Panc1 (cell line): ENCODE measurements around the gene CBFB.

Experiments used
- CTCF ChIP-seq: fragments of 450-650 bp; IDR thresholded peaks from 2 replicates; pipeline ENCODE4 v1.5.1; 2017; ENCODE audit warnings: mild to moderate bottlenecking
- REST ChIP-seq, 2 experiments: IDR thresholded peaks; 2 replicates each; pipeline ENCODE4 v1.6.1; 2011 to 2012; ENCODE audit warnings: low read depth in 2 of 2, control low read depth in 1 of 2, low read length in 1 of 2, mild to moderate bottlenecking in 1 of 2, moderate library complexity in 1 of 2; ENCODE audit not compliant: insufficient read depth in 1 of 2
- SIN3A ChIP-seq: IDR thresholded peaks from 2 replicates; pipeline ENCODE4 v1.6.1; 2012; ENCODE audit warnings: low read depth, mild to moderate bottlenecking, low read length, moderate library complexity, borderline replicate concordance; ENCODE audit not compliant: insufficient read depth
- TCF7L2 ChIP-seq: IDR thresholded peaks from 2 replicates; pipeline ENCODE4 v1.6.1; 2011; ENCODE audit warnings: mild to moderate bottlenecking, low read depth, low read length, inconsistent platforms

GRCh38 chr16:67014634-67015312 is 14.2 kb upstream of the CBFB start:
- TF ChIP-seq CTCF (no peak), TCF7L2 (no peak), REST (IDR thresholded peaks at IDR 0.05; ENCODE audit: insufficient read depth in 1 of 2, low read depth in 2 of 2, low read length in 1 of 2) (no peak), SIN3A (no peak)
